IPS-NIHi7 (cell line): ENCODE results near the gene GIMAP8.

Experiments used
- DNase-seq: peaks from one replicate; pipeline ENCODE4 v3.0.0; 2012; ENCODE audit warnings: mixed read lengths; ENCODE audit errors: extremely low spot score

GIMAP8 gene

DNA sequence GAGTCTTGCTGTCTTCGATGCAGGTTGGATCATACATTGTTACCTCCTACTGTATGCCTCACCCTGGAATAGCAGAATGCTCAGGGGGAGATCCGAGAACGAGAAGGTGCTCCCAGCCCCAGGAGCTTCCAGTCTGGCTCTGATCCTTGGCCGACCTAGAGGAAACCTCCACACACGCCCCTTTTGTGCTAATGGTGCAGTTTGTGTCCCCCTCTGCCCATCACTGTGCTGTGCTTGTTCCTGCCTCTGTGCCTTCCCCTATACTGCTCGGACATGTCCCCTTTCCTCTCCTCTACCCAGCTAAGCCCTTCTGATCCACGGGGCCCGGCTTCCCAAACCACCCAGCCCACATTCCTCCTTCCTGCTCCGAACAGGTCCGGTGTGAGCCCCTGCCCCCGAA lies 38.8 kb upstream of the GIMAP8 start:
- no peak for DNase-seq

DNA sequence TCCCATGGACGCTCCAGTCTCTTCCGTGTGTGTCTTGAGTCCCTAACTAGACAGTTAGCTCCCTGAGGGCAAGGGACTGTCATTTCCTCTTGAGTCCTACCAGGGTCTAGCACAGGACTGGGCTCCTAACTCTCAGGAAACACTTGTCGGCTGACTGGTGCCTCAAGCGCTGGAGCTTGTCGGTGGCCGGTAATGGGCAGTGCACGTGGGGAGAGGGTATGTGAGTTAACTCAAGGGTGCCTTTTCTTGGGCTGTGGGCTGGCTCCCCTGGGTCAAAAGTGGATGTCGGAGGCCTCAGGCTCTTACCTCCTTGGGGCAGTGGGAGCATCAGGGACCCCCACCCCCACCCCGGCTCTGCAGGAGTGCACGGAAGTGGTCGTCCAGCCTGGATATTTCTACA lies 38.4 kb upstream of the GIMAP8 start:
- DNase-seq: no peak

DNA sequence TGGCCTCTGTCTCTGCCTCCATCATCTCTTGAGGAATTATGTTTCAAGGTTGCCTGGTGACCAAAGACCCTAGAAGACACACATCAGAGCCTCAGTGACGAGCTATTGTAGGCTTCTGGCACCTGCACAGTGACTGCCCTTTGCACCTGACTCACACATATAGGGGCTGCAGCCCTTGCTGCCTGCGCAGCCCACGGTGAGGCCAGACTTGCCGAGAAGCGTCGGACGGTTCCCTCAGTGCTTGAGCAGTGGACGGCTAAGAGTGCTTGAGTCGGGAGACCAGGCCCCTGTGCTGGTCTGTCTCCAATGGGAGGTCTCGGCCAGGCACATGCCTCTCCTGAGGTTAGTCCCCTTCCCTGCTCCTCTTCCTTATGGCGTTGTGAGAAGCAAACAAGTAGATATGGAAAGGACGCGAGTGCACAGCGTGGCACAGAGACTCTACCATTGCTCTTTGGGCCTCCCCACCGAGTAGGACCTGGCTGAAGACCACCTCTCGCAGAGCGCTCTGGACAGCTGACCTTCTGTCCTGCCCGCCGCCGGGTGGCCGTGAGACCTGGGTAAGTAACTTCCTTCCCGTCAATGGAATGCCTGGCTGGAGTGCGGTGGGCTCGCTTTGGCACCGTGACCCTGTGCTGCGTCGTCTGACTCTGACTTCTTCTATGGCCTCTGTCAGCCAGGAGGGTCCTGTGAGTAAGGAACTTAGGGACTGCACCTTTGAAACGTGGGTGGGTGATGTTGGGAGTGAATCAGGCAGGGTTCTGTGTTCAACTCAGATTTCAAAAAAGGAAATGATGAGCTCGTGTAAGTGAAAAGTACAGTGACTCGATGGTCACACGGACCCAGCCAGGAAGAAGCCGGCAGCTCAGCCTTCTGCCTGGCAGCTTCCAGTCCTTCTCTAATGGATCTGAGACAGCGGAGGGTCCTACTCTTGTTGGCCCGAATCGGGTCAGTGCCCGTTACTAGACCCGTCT lies 37.6 kb upstream of the GIMAP8 start:
- no peak for DNase-seq

DNA sequence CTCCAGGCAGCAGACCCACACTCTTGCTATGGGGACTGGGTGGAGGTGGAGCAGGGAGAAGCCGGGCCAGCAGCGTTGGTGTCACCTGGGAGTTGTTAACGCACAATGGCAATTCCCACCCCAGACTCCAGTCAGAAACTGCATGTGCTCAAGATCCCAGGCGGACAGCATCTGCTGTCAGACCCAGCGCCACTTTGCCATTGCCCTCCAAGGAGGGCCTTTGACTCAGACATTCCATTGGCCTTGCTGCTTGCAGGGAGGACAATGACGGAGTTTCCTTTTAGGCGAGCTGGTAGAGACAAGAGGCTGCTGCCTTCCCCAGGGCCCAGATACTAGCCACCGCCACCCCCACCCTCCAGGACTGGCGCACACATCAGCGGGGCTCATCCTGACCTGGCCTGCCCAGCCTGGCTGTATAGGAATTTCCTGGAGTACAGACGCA lies 36.8 kb upstream of the GIMAP8 start:
- DNase-seq: no peak

DNA sequence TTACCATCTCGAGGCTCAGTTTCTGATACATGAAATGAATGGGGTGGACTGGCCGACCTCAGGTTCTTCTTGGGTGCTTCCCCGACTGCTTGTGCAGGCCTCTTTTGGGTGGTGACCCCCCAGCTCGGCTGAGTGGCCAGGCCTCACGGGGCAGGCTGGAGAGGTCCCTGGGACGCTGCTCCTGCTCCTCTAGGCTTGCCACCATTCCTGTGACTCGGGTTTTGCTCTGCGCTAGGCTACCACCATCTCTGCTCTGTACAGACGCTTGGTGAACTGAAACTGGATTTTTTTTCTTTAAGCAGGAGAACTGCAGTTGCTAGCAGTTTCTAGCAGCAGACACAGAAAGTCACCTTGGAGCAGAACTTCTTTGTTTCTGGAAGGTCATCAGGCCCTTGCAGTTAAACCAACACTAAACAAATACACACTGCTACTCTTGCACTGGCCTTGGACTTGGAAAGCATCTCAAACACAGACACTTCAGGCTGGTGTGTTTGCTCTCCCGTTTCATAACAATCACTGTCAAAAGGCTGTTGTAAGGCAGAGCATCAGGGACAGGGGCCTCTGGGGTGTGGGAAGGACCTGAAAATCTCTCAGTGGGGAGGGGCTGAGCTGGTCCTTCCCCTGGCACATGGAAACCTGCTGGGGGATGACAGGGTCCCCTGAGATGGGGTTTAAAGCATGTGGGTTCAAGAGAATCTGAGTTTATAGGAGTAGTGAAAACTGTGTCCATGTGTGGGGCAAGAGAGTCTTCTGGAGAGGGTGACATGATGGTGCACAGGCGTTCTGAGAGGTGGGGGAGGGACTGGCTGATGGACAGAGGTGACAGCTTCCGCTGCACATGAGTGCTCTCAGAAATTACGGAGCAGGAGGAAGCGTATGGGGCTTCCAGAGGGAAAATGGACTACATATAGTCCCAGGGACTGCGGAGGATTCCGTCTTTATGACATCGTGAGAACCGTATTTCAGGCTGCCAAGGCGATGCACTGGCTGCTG lies 35.0 kb upstream of the GIMAP8 start:
- peak; percentile 5 for DNase-seq

DNA sequence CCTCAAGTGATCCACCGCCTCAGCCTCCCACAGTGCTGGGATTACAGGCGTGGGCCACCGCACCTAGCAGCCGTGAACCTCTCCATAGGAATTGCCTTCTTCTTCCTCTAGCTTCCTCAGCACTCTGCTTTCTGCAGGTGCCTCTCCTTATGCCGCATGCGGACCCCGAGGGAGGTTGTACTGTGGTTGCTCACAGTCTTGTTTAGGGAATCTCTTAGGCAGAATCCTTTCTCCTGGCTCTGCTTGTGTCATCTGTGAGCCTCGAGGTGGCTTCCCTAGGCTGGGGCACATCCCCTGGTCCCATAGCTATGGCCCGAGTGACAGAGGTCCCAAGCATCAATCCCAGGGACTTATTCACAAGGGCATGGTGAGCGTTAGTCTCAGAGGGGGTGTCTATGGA lies 33.2 kb upstream of the GIMAP8 start:
- peak; percentile 4 for DNase-seq

DNA sequence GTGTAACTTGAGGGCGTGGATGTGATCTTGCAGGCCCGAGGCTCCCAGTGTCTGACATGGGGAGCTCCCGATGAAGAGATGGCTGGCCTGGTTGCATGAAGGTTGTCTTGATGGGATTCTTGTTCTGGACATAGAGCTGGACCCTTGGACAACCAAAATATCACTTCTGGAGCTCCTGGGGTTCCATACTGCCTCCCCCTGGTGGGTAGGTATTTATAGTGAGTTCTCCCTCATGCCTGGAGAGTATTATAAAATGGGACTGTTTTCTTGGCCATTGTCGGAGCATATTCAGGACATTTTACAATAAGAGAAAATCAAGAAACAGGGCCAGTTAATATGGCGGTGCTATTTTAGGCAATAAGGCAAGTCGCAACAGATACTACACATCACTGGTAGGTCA lies 32.6 kb upstream of the GIMAP8 start:
- no peak for DNase-seq

DNA sequence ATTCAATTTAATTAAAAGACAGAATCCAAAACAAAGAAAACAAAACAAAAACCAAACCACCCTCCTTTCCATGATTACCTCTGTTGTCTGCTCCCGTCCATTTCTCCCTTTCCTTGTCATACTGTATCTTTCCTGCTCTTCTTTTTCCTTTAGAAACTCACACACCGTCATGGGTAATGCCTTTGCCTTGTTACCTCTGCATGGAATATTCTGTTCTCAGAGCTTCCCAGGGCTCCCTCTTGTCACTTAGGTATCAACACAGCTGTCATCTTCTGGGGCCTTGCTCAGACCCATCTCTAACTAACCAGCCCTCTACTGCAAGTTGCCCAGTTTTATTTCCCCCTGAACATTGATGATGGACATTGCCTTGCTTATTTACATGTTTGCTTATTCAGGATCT lies 30.2 kb upstream of the GIMAP8 start:
- no peak for DNase-seq

DNA sequence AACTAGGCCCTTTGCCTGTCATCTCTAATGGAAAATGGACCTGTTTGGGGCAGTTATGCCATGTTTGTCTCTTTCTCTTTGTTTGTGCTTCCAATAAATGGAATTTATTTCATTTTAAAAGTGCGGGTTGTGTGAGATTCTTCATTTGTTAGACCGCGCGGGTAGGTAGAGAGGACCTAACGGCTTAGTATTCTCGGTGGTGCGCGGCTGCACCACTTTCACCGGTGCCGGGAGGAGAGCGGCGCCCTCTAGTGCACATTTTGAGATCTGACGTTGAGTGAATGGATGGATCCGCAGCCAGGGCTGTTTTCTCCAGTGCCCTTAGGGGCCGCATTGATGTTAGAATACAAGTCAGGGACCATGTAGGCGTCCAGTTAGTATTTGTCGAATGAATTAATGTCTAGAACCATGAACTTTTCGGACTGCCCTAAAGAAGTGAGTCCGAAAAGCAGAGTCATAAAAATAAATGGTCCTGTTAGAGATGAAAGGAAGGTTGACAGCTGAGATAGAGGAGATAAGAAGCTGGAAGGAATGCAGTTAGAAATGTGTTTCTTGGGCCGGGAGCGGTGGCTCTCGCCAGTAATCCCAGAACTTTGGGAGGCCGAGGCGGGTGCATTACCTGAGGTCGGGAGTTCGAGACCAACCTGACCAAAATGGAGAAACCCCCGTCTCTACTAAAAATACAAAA lies 29.3 kb upstream of the GIMAP8 start:
- DNase-seq: peak; percentile 93

DNA sequence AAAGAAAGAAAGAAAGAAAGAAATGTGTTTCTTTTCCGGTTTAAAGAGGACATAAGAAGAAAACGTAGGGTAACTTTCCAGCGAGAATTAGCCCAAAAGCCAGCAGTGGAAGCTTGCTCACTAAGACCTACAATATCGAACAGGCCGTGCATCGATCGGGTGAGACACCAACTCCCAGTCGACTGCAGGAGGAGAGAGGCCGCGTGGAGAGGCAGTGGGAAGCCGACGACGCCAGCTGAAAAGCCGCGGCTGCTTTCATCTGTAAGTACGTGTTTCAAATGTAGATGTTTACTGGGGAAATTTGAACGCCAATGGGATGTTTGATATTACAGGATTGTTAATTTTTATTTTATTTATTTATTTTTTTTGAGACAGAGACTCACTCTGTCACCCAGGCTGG lies 28.6 kb upstream of the GIMAP8 start:
- no peak for DNase-seq

DNA sequence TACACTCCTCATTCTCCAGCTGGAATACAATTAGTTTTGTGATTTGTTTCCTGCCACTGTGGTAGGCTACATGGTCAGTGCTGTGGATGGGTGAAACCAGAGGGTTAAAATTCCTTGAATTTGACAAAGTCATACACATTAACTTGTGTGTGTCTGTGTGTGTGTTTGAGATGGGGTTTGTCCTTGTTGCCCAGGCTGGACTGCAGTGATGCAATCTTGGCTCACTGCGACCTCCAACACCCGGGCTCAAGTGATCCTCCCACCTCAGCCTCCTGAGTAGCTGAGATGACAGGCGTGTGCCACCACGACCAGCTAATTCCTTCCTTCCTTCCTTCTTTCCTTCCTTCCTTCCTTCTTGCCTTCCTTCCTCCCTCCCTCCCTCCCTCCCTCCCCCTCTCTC lies 24.8 kb upstream of the GIMAP8 start:
- DNase-seq: no peak

DNA sequence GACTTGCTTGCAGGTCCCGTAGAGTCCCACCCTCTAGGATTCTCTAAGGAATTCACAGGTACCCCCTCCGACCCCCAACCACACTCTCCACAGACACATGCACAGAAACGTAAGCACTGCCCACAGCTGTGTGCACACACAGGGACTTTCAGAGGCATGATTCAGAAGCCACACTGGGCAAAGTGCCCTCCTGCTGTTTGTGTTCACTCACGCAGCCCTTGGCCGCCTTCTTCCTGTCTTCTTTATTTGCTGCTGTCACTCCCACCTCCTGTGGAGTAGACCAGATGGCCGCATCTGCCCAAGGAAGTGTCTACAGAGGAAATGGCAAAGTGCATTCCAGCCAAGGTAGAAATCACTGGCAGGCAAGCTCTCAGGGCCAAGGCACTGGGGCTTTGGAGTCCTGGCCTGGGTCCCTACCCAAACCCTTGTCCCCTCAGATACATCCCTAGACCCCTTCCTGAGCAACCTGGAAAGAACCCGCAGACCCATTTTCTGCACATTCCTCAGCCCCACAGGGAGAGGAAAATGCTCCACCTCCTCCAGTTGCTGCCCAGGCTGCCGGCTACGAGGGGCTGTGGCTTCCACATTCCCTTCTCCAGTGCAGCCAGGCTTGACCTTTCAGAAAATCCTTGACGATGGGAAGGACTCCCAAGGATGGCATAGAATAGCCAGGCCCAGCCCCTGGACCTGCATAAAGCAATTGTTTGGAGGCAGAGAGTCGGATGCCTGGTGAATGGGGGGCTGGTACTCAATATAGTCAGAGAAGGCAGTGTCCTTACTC lies 21.6 kb upstream of the GIMAP8 start:
- peak; percentile 46 for DNase-seq

DNA sequence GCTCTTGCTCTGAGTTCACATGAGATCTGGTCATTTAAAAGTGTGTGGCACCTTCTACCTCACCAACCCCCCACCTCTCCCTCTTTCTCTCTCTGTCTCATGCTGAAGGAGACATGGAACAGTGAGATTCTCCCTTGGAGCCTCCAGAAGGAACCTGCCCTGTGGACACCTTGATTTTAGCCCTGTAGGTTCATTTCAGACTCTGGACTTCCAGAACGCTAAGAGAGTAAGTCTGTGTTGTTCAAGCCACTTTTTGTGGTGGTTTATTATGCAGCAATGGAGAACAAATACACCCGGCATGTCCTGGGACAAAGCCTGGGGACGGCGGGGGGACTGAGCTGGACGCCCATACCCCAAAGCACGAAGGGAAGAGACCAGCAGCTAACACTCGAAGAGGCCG lies 20.7 kb upstream of the GIMAP8 start:
- DNase-seq: no peak

DNA sequence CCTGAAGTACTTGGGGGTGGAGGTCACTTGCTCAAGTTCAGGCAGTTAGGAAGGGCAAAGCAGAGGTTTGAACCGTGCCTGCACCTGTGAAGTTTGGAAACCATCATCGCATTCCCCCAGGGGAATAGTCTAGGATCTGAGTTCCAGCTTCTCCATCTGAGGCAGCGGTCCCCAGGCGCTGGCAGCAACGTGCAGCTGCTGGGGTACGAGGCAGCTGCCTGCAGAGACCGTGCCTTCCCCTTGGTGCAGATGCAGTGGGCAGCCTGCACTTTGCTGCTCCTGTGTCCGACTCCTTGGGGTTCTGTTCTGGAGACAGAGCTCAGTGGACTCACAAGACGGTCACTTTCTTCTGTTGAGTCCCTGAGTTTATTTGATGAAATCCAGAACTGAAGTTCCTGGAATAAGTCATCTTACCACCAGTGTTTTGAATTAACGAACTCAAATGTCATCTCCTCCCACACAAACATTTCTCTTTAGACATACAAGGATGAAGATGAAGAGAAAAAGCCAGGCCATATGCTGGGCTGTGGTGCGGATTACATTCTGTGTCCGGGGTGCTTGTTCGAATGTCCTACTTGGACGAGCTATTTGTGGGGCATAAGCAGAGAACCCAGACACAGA lies 19.9 kb upstream of the GIMAP8 start:
- DNase-seq: no peak

DNA sequence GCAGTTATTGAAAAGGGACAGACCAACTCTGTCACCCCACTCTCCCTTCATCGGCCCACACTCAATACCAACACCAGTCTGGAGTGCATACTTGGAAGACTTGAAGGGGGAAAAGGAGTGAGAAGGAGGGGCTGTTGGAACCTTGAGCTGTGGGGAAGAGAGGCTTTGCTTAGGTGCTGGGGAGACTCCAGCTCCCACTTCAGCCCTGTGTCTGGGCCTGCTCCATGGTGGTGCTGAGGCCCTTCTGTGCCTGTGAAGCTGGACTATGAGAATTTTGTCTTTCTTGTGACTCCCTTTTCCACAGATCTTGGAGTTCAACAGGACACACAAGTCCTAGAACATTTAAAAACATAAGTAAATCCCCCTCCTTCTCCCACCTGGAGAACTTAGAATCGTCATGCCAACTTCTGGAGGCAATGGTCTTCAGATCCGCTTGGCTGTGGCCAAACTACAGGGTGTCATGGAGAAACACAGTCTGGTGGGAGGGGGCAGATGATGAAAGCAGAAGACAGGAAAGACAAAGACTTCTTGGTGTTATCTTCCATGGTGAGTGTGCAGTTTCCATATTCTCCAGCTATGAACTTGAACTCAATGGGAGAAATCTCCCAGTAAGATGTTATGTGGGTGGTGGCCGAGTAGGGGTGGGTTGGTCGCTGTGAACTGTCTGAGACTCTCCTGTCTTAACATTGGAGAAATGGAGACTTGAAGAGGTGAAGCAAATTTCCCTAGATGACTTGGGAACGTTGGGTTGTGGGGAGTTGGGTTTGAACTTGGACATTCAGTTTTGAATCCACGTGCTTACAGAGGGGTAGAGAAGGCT lies 18.4 kb upstream of the GIMAP8 start:
- peak; percentile 4 for DNase-seq

DNA sequence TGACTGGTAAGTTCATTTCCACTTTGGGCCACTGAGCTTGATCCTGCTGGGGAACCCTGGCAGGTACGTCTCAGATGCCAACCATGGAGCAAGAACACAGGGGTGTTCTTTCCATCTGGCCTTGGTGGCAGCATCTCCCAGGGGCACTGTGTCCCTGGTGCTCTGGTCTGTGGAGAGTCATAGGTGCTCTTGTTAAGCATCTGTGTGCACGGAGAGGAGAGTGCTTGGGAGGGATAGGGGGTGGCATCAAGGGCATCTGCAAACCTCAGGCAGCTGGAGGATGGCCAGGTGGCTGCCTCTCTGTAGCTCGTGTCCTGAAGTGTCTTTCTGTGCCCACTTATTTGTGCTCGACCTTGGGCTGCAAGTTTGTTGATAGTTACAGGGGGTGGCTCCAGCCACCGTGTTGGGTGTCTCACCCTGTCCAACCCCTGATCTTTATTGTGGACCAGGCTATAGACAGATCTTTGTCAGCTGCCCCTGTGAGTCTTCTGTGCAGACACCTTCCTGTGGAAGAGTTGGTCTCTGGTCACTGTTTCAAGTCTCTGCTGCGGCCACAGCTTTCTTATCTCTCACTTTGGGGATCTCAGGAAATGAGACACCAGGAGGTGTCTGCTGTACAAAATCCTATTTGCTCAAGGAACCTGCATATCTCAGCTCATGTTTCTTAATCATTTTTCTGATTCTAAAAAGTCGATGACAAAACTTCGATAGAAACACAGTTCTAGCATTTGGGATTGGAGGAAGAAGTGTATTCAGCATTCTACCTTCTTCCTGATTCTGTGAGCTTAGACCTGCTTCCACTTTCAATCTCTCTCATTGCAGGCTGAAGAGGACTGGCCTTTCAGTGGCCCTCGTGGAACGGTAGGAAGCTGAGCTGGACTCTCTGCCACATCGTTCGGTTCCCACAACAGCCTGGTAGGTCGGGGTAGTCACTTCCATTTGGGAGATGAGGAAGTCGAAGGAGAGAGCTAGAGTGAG lies 17.2 kb upstream of the GIMAP8 start:
- peak; percentile 4 for DNase-seq

DNA sequence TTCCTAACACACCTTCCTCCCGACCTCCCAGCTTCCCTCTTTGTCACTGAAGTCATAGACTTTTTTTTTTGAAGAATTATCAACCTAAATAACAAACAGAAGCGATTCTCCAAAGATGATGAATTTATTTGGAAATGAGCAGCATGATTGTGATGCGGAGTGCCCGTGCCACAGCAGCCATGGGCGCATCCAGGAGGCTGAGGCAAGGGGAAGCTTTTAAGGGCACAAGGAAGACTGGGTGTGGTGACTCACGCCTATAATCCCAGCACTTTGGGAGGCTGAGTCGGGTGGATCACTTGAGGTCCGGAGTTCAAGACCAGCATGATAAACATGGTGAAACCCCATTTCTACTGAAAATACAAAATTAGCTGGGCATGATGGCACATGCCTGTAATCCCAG lies 16.2 kb upstream of the GIMAP8 start:
- DNase-seq: no peak

DNA sequence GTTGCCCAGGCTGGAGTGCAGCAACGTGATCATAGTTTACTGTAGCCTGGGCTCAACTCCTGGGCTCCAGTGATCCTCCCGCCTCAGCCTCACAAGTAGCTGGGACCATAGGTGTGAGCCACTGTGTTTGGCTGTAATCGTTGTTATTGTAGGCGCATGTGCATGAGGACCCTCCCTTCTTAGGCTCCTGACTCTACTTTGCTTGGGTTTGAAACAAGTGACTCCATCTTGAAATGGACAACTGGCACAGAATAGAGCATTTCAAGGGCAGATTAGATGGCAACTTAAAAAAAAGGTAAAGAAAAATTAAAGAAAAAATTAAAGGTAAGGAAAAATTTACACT lies 15.4 kb upstream of the GIMAP8 start:
- DNase-seq: no peak
